ENCODE measurements around the gene MCM3. TPM values are rescaled to one million over a fixed set of nuclear protein-coding genes. Genes with fewer than 3 reads are reported as not detected.

The MCM3 gene
- total and polyA plus RNA-seq, 2 donors from 2014 or later, result 19.7 to 40.9 TPM

- no peak for FAIRE-seq
- Histone ChIP-seq H3K36me3 (ENCODE audit: control insufficient read depth in 2 of 3, insufficient read depth in 3 of 3, low read length in 3 of 3) (peaks cover 0 to 8% (median 6%) of the 10 kb centered on the region in 3 donors), H3K9me3 (ENCODE audit: control insufficient read depth in 2 of 3, insufficient read depth in 1 of 3, low read length in 3 of 3) (no peaks in the 10 kb centered on the region), H3K27ac (ENCODE audit: low read depth in 2 of 2, low read length in 2 of 2) (no peak overlapping the region), H3K4me3 (ENCODE audit: low read length in 3 of 3) (no peak overlapping the region), H3K27me3 (ENCODE audit: control insufficient read depth, insufficient read depth, low read length) (no peaks in the 10 kb centered on the region), H3K4me1 (ENCODE audit: control insufficient read depth in 2 of 3, insufficient read depth in 2 of 3, low read depth in 1 of 3, low read length in 3 of 3) (no peaks in the 10 kb centered on the region), H3K9ac (ENCODE audit: low read length in 3 of 3) (no peak overlapping the region)
- DNase-seq, result no peak
- no peak for TF ChIP-seq CTCF (IDR thresholded peaks at IDR 0.05; ENCODE audit: borderline replicate concordance, extremely low read depth, insufficient read depth)
- intact Hi-C loops (cut with DNase I), result no loop called here
These were observed 23.9 kb downstream of the MCM3 start for GRCh38 chr6:52260634-52261033.

GRCh38 chr6:52255434-52255833, 29.1 kb downstream of the MCM3 start:
- no peak for DNase-seq
- FAIRE-seq, result no peak
- H3K9me3 ChIP-seq (ENCODE audit: control insufficient read depth in 2 of 3, insufficient read depth in 1 of 3, low read length in 3 of 3), result no peaks in the 10 kb centered on the region
- intact Hi-C loops (cut with DNase I), result no loop called here
- no peaks in the 10 kb centered on the region for H3K27me3 ChIP-seq (ENCODE audit: control insufficient read depth, insufficient read depth, low read length)
- H3K36me3 ChIP-seq (ENCODE audit: control insufficient read depth in 2 of 3, insufficient read depth in 3 of 3, low read length in 3 of 3), result no peaks in the 10 kb centered on the region
- no peak overlapping the region for H3K4me3 ChIP-seq (ENCODE audit: low read length in 3 of 3)
- no peak overlapping the region for H3K9ac ChIP-seq (ENCODE audit: low read length in 3 of 3)
- TF ChIP-seq CTCF (IDR thresholded peaks at IDR 0.05; ENCODE audit: borderline replicate concordance, extremely low read depth, insufficient read depth), result no peak
- H3K27ac ChIP-seq (ENCODE audit: low read depth in 2 of 2, low read length in 2 of 2), result no peak overlapping the region
- H3K4me1 ChIP-seq (ENCODE audit: control insufficient read depth in 2 of 3, insufficient read depth in 2 of 3, low read depth in 1 of 3, low read length in 3 of 3), result no peaks in the 10 kb centered on the region

GRCh38 chr6:52254731-52255378, 29.7 kb downstream of the MCM3 start:
- no peak overlapping the region for H3K4me3 ChIP-seq (ENCODE audit: low read length in 3 of 3)
- H3K9ac ChIP-seq (ENCODE audit: low read length in 3 of 3), result no peak overlapping the region
- FAIRE-seq (no peak), DNase-seq (no peak)
- H3K4me1 ChIP-seq (ENCODE audit: control insufficient read depth in 2 of 3, insufficient read depth in 2 of 3, low read depth in 1 of 3, low read length in 3 of 3), result no peaks in the 10 kb centered on the region
- no peaks in the 10 kb centered on the region for H3K9me3 ChIP-seq (ENCODE audit: control insufficient read depth in 2 of 3, insufficient read depth in 1 of 3, low read length in 3 of 3)
- H3K27ac ChIP-seq (ENCODE audit: low read depth in 2 of 2, low read length in 2 of 2), result no peak overlapping the region
- H3K27me3 ChIP-seq (ENCODE audit: control insufficient read depth, insufficient read depth, low read length), result no peaks in the 10 kb centered on the region
- no peak for TF ChIP-seq CTCF (IDR thresholded peaks at IDR 0.05; ENCODE audit: borderline replicate concordance, extremely low read depth, insufficient read depth)
- no peaks in the 10 kb centered on the region for H3K36me3 ChIP-seq (ENCODE audit: control insufficient read depth in 2 of 3, insufficient read depth in 3 of 3, low read length in 3 of 3)
- intact Hi-C loops (cut with DNase I), result no loop called here

GRCh38 chr6:52253494-52253893, 31.0 kb downstream of the MCM3 start:
- H3K9ac ChIP-seq (ENCODE audit: low read length in 3 of 3), result no peak overlapping the region
- no peak for FAIRE-seq
- no peak overlapping the region for H3K4me3 ChIP-seq (ENCODE audit: low read length in 3 of 3)
- intact Hi-C loops (cut with DNase I), result no loop called here
- no peak overlapping the region for H3K27ac ChIP-seq (ENCODE audit: low read depth in 2 of 2, low read length in 2 of 2)
- DNase-seq, result no peak
- H3K27me3 ChIP-seq (ENCODE audit: control insufficient read depth, insufficient read depth, low read length), result no peaks in the 10 kb centered on the region
- no peaks in the 10 kb centered on the region for H3K36me3 ChIP-seq (ENCODE audit: control insufficient read depth in 2 of 3, insufficient read depth in 3 of 3, low read length in 3 of 3)
- no peak for TF ChIP-seq CTCF (IDR thresholded peaks at IDR 0.05; ENCODE audit: borderline replicate concordance, extremely low read depth, insufficient read depth)
- H3K4me1 ChIP-seq (ENCODE audit: control insufficient read depth in 2 of 3, insufficient read depth in 2 of 3, low read depth in 1 of 3, low read length in 3 of 3), result no peaks in the 10 kb centered on the region
- no peaks in the 10 kb centered on the region for H3K9me3 ChIP-seq (ENCODE audit: control insufficient read depth in 2 of 3, insufficient read depth in 1 of 3, low read length in 3 of 3)
